CD4-positive, alpha-beta T cell treated with Interleukin-4 for 4 hours (primary cell): ENCODE results near the gene PTPN2.
"Not testable (repeated sequence)": the region's sequence is repeated elsewhere in the genome, so short reads cannot be mapped to it uniquely, and the experiment has no call there.

Source experiments
- DNase-seq: peaks from one replicate; pipeline ENCODE4 v3.0.0-alpha.2; 2020

The PTPN2 gene

GRCh38 chr18:12769644-12770440 is 114.2 kb downstream of the PTPN2 start:
- no peak for DNase-seq

DNA sequence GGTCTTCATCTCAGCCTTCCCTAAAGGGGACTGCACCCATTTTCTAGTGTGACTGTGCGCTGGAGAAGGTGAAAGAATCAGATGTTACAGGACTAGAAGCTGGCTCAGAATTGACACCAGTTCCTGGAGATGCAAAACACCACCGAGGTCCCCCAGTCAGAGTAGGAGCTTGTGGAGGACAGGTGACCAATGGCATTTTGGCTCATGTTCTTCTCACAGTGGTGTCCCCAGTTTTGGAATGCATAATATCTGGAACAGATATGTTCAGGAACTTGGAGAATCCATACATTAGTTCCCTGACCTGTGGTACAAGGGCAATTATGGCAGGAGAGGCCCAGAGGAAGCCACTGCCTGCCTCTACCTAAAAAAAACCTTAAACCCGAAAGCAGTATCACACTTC is 114.9 kb downstream of the PTPN2 start:
- DNase-seq = no peak

GRCh38 chr18:12768625-12769024 is 115.4 kb downstream of the PTPN2 start:
- DNase-seq = no peak

DNA sequence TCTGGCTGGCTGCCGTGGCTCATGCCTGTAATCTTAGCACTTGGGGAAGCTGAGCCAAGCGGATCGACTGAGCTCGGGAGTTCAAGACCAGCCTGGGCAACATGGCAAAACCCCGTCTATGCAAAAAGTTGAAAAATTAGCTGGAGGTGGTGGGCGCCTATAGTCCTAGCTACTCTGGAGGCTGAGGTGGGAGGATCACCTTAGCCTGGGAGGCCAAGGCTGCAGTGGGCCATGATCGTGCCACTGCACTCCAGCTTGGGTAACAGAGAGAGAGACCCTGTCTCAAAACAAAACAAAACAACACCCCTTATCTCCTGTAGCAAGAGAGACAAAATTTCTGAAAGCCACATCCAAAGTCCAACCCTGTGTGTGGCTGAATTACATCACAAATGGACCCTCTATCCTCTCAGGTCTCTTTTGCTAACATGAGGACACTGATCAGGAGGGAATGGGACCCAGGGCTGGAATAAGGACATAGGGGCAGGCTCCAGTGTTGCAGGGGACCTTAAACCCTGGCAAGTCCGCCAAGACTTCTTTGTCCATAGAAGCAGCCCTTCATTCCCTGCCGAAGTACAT is 116.4 kb downstream of the PTPN2 start:
- DNase-seq = no peak

GRCh38 chr18:12766986-12767433 is 117.0 kb downstream of the PTPN2 start:
- DNase-seq = no peak

- DNase-seq = no peak
Measured at GRCh38 chr18:12765586-12765985, 118.5 kb downstream of the PTPN2 start.

- no peak for DNase-seq
Measured at GRCh38 chr18:12765126-12765525, 118.9 kb downstream of the PTPN2 start.

GRCh38 chr18:12758566-12758965 is 125.5 kb downstream of the PTPN2 start:
- not testable (repeated sequence) for DNase-seq

DNA sequence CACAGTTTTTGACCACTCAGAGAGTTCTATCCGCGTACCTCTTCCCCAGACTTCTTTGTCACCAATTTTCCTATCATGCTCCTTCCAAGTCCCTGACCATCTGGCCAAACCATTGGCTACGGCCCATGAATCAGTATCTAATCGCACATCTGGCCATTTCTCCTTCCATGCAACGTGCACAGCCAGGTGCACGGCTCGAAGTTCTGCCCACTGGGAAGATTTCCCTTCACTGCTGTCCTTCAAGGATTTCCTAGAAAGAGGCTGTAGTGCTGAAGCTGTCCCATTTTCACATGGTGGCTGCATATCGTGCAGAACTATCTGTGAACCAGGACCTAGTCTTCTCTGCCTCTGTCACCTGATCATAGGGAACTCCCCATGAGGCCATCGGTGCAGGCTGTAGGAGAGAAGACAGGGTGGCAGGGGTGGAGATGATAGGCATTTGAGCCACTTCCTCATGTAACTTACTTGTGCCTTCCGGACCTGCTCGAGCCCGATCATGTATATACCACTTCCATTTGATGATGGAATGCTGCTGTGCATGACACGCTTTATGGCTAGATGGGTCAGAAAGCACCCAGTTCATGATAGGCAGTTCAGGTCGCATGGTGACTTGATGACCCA is 127.3 kb downstream of the PTPN2 start:
- DNase-seq = not testable (repeated sequence)

DNA sequence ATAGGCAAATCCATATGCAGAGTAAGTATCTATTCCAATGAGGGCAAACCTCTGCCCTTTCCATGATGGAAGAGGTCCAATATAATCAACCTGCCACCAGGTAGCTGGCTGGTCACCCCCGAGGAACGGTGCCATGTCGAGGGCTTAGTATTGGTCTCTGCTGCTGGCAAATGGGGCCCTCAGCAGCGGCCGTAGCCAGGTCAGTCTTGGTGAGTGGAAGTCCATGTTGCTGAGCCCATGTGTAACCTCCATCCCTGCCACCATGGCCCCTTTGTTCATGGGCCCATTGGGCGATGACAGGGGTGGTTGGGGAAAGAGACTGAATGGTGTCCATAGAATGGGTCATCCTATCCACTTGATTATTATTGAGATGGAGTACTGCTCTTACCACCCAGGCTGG is 128.4 kb downstream of the PTPN2 start:
- not testable (repeated sequence) for DNase-seq

- no peak for DNase-seq
Measured at GRCh38 chr18:12754511-12754910, 129.5 kb downstream of the PTPN2 start.

- DNase-seq = no peak
Measured at GRCh38 chr18:12751891-12752290, 132.1 kb downstream of the PTPN2 start.

DNA sequence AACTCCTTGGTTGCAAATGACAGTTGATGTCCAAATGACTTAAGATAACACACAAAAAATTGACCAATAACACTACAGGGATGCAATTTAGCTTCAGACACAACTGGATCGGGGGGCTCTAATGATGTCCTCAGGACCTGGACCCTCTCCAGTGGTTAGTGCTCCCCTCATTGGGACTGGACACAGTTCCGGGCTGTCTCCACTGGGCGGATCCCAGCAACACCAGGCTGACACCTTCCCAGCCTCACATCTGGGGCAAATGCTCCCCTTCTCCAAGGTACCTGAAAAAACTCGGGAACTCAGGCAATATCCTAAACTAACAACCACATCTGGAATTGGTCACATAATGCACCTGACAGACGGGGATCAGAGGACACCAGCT is 132.5 kb downstream of the PTPN2 start:
- DNase-seq = no peak

- DNase-seq = no peak
Measured at GRCh38 chr18:12750715-12751502, 133.1 kb downstream of the PTPN2 start.

DNA sequence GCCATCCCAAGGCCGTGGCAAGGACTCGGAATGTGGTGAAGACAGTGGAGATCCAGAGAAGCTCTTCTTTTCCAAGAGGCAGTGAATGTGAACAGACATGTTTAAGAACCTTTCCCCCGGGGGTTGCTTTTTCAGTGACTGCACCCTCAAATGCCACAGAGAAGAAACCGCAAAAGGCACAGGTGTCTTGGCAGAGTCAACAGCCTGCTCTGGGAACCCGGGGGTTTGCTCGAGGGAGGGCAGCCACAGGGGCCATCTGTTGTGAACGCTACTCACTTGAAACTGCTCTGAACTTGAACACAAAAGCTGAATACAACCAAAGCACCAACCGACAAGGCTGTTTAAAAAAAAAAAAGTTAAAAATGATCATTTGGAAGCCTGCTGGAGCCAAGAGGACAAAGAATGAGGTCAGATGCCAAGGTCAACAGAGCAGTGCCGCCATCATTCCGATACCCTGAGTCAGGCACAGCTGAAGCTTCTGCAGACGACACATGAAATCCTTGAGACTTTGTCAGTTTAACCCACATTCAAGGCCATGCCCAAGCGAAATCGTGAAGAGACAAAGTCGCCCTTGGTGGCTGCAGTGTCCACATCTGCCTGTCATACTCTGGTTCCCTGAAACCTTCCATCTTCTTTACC is 133.8 kb downstream of the PTPN2 start:
- no peak for DNase-seq

- DNase-seq = no peak
Measured at GRCh38 chr18:12749121-12749520, 134.9 kb downstream of the PTPN2 start.

GRCh38 chr18:12748671-12749070 is 135.4 kb downstream of the PTPN2 start:
- DNase-seq = no peak

GRCh38 chr18:12747530-12748315 is 136.3 kb downstream of the PTPN2 start:
- DNase-seq = no peak

GRCh38 chr18:12745095-12745795 is 138.8 kb downstream of the PTPN2 start:
- no peak for DNase-seq

- peak; percentile 45 for DNase-seq
Measured at GRCh38 chr18:12744103-12744502, 139.9 kb downstream of the PTPN2 start.

DNA sequence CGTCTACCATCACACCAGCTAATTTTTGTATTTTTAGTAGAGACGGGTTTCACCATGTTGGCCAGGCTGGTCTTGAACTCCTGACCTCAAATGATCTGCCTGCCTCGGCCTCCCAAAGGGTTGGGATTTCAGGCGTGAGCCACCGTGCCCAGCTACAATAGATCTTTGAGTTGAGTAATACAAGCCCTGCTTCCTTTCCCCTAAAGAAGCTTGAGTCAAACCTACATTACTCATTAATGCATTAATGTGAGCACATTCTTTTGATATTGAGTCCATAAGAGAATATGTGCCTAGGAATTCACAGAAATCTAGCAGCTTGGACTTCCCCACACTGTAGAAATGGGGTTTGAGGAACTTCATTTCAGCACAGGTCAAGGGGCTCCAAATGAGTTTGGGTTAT is 141.6 kb downstream of the PTPN2 start:
- DNase-seq = no peak
